SK-N-MC (cell line): ENCODE measurements around the gene USH2A.

Experiments used
- DNase-seq: peaks from one replicate; pipeline ENCODE4 v3.0.0-alpha.2; 2011; ENCODE audit warnings: low read depth, low spot score
- H3K27ac ChIP-seq: fragments of 200-600 bp; sonication (generic); 2 replicates; pipeline ENCODE4 v1.5.1; 2016; ENCODE audit warnings: mixed run types
- H3K36me3 ChIP-seq: fragments of 200-600 bp; sonication (generic); 2 replicates; pipeline ENCODE4 v1.6.1; 2017; ENCODE audit warnings: antibody characterized with exemption, low read length, mixed read lengths; ENCODE audit not compliant: insufficient read depth
- H3K4me3 ChIP-seq: fragments of 200-600 bp; sonication (generic); 2 replicates; pipeline ENCODE4 v1.5.1; 2016
- H3K9ac ChIP-seq: fragments of 200-600 bp; sonication (generic); 2 replicates; pipeline ENCODE4 v1.8.0; 2017; ENCODE audit warnings: mixed run types, mixed read lengths; ENCODE audit not compliant: insufficient read length
- H3K9me3 ChIP-seq: fragments of 200-600 bp; sonication (generic); 2 replicates; pipeline ENCODE4 v1.6.1; 2017; ENCODE audit warnings: low read depth, mild to moderate bottlenecking, antibody characterized with exemption, low read length, moderate library complexity, mixed read lengths
- EZH2 ChIP-seq: fragments of 200-600 bp; sonication (generic); IDR thresholded peaks from one replicate; pipeline ENCODE4 v1.6.1; 2017; ENCODE audit warnings: antibody characterized with exemption
- FOXP2 ChIP-seq: optimal IDR thresholded peaks from 2 replicates; pipeline ENCODE3; 2011; ENCODE audit warnings: mild to moderate bottlenecking, moderate library complexity; ENCODE audit not compliant: insufficient read depth; ENCODE audit errors: extremely low read length, control extremely low read depth
- POLR2AphosphoS5 ChIP-seq: IDR thresholded peaks from 2 replicates; pipeline ENCODE4 v1.6.1; 2012; ENCODE audit warnings: mild to moderate bottlenecking, low read depth, low read length, borderline replicate concordance

Gene USH2A

GRCh38 chr1:215971793-215972441, 451.3 kb downstream of the USH2A start:
- no peak overlapping the region for H3K4me3 ChIP-seq
- no peak for DNase-seq
- H3K36me3 ChIP-seq = no peaks in the 10 kb centered on the region
- H3K27ac ChIP-seq = no peak overlapping the region
- H3K9me3 ChIP-seq = no peaks in the 10 kb centered on the region
- TF ChIP-seq FOXP2 (no peak), POLR2AphosphoS5 (no peak), EZH2 (no peak)
- no peak overlapping the region for H3K9ac ChIP-seq

- Histone ChIP-seq H3K9me3 (no peaks in the 10 kb centered on the region), H3K9ac (no peak overlapping the region), H3K4me3 (no peak overlapping the region), H3K27ac (no peak overlapping the region), H3K36me3 (no peaks in the 10 kb centered on the region)
- DNase-seq = no peak
- TF ChIP-seq FOXP2 = no peak
- no peak for TF ChIP-seq POLR2AphosphoS5
- no peak for TF ChIP-seq EZH2
Measured at GRCh38 chr1:215970406-215970805, 452.8 kb downstream of the USH2A start.

DNA sequence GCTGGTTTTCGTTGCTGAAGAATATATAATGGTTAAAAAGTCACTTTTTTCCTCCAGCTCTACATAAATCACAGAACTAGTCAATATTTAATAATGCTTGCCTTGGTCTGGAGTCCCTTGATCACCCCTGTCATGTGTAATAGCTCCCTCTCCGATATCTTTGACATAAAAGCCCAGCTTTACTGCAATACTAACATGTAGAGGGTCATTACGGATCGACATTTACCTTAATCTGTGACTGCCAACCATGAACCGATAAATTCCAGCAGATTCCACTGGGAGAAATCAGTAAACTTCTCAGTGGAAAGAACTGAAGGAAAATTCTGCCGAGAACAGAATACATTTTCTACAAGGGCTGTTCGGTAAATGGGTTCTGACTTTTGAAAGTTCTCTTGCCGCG, 459.6 kb downstream of the USH2A start:
- no peak overlapping the region for H3K27ac ChIP-seq
- TF ChIP-seq EZH2 = no peak
- TF ChIP-seq POLR2AphosphoS5 = no peak
- TF ChIP-seq FOXP2 = no peak
- H3K9me3 ChIP-seq = no peaks in the 10 kb centered on the region
- H3K4me3 ChIP-seq = no peak overlapping the region
- H3K9ac ChIP-seq = no peak overlapping the region
- no peaks in the 10 kb centered on the region for H3K36me3 ChIP-seq
- no peak for DNase-seq

GRCh38 chr1:215963040-215963439, 460.2 kb downstream of the USH2A start:
- Histone ChIP-seq H3K36me3 (no peaks in the 10 kb centered on the region), H3K4me3 (no peak overlapping the region), H3K9ac (no peak overlapping the region), H3K9me3 (no peaks in the 10 kb centered on the region), H3K27ac (no peak overlapping the region)
- TF ChIP-seq FOXP2 = no peak
- TF ChIP-seq POLR2AphosphoS5 = no peak
- no peak for TF ChIP-seq EZH2
- no peak for DNase-seq

- Histone ChIP-seq H3K36me3 (no peaks in the 10 kb centered on the region), H3K9ac (no peak overlapping the region), H3K4me3 (no peak overlapping the region), H3K9me3 (no peaks in the 10 kb centered on the region), H3K27ac (no peak overlapping the region)
- no peak for DNase-seq
- TF ChIP-seq EZH2 (no peak), FOXP2 (no peak), POLR2AphosphoS5 (no peak)
Measured at GRCh38 chr1:215958841-215959240, 464.4 kb downstream of the USH2A start.

- no peak for DNase-seq
- TF ChIP-seq FOXP2 = no peak
- TF ChIP-seq EZH2 = no peak
- TF ChIP-seq POLR2AphosphoS5 = no peak
- no peaks in the 10 kb centered on the region for H3K36me3 ChIP-seq
- H3K27ac ChIP-seq = no peak overlapping the region
- H3K9me3 ChIP-seq = no peaks in the 10 kb centered on the region
- H3K4me3 ChIP-seq = no peak overlapping the region
- H3K9ac ChIP-seq = no peak overlapping the region
Measured at GRCh38 chr1:215957663-215958062, 465.6 kb downstream of the USH2A start.

DNA sequence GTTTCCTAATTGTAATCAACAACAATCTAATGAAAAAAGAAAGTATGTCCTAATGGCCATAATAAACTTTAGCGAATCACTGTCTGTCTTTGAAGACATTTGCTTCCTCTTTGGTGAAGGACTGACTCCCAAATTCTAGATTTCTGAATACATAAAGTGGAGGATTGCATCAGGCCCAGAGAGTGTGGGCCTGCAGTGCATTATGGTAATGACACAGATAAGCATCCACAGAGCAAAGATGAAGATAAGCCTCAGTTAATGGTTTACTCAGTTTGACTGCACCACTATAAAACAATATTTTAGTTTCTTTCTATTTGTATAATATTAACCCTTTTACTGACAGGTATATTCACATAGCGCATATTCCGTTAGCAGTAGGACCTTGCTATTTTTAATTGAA, 490.7 kb downstream of the USH2A start:
- H3K27ac ChIP-seq = no peak overlapping the region
- peak; percentile 14 for DNase-seq
- no peaks in the 10 kb centered on the region for H3K9me3 ChIP-seq
- TF ChIP-seq POLR2AphosphoS5 (no peak), FOXP2 (no peak), EZH2 (no peak)
- H3K9ac ChIP-seq = no peak overlapping the region
- H3K36me3 ChIP-seq = no peaks in the 10 kb centered on the region
- H3K4me3 ChIP-seq = no peak overlapping the region

- DNase-seq = no peak
- Histone ChIP-seq H3K27ac (no peak overlapping the region), H3K9ac (no peak overlapping the region), H3K36me3 (no peaks in the 10 kb centered on the region), H3K9me3 (no peaks in the 10 kb centered on the region), H3K4me3 (no peak overlapping the region)
- no peak for TF ChIP-seq FOXP2
- no peak for TF ChIP-seq EZH2
- no peak for TF ChIP-seq POLR2AphosphoS5
Measured at GRCh38 chr1:215926670-215927069, 496.6 kb downstream of the USH2A start.
